OCI-LY7 (cell line): ENCODE results near the gene LRRC8E. TPM values are rescaled to one million over a fixed set of nuclear protein-coding genes. Genes with fewer than 3 reads are reported as not detected.
A peak's percentile ranks its signal among the peaks of the same experiment; 100 is the strongest.

Source experiments
- BruUV-seq: library from RNA; stranded (reverse); fragments of 400-500 nt; replicated peaks from 2 replicates; lab custom pipeline; 2021; lab: Mats Ljungman, UMichigan
- CTCF ChIA-PET: fragments of 300-600 bp; sonication (Branson Sonifier 250); formaldehyde crosslinking; loops from one replicate; lab custom pipeline; 2022; ENCODE audit warnings: antibody characterized with exemption; ENCODE audit not compliant: unreplicated experiment; lab: Charles Lee
- POLR2A ChIA-PET: fragments of 300-600 bp; sonication (Branson Sonifier 250); formaldehyde crosslinking; loops from one replicate; lab custom pipeline; 2022; ENCODE audit warnings: antibody characterized with exemption; lab: Charles Lee
- DNase-seq: peaks from one replicate; pipeline ENCODE4 v3.0.0-alpha.2; 2015; ENCODE audit warnings: low spot score
- H2AFZ ChIP-seq: fragments of 200-600 bp; sonication (generic), shearing (Covaris generic); 2 replicates; pipeline ENCODE4 v1.6.1; 2014; ENCODE audit warnings: mild to moderate bottlenecking, antibody characterized with exemption, low read length, moderate library complexity
- H3K27ac ChIP-seq: fragments of 200-600 bp; sonication (generic); 2 replicates; pipeline ENCODE4 v1.5.1; 2014; ENCODE audit warnings: mixed run types, low read depth, mild to moderate bottlenecking, moderate library complexity, low read length, inconsistent platforms; ENCODE audit not compliant: poor library complexity, severe bottlenecking
- H3K36me3 ChIP-seq: fragments of 200-600 bp; sonication (generic); 2 replicates; pipeline ENCODE4 v1.6.1; 2014; ENCODE audit warnings: mild to moderate bottlenecking, antibody characterized with exemption, low read length, moderate library complexity, mixed read lengths; ENCODE audit not compliant: insufficient read depth
- H3K4me1 ChIP-seq: fragments of 200-600 bp; sonication (generic); 2 replicates; pipeline ENCODE4 v1.5.1; 2014; ENCODE audit warnings: mild to moderate bottlenecking, low read length; ENCODE audit not compliant: insufficient read depth, poor library complexity, severe bottlenecking
- H3K4me2 ChIP-seq: fragments of 200-600 bp; sonication (generic); 2 replicates; pipeline ENCODE4 v1.6.1; 2014; ENCODE audit warnings: mild to moderate bottlenecking, low read length
- H3K4me3 ChIP-seq: fragments of 200-600 bp; sonication (generic); 2 replicates; pipeline ENCODE4 v1.5.1; 2014; ENCODE audit warnings: mild to moderate bottlenecking, low read depth, low read length; ENCODE audit not compliant: poor library complexity, severe bottlenecking
- H3K79me2 ChIP-seq: fragments of 200-600 bp; sonication (generic); 2 replicates; pipeline ENCODE4 v1.6.1; 2016; ENCODE audit warnings: low read depth, mild to moderate bottlenecking, low read length, moderate library complexity, mixed read lengths; ENCODE audit not compliant: insufficient read depth
- H3K9me2 ChIP-seq: fragments of 200-600 bp; sonication (generic); 2 replicates; pipeline ENCODE4 v1.6.1; 2016; ENCODE audit warnings: mild to moderate bottlenecking, low read length, mixed read lengths; ENCODE audit not compliant: insufficient read depth
- H3K9me3 ChIP-seq: fragments of 200-600 bp; sonication (generic); 2 replicates; pipeline ENCODE4 v1.6.1; 2014; ENCODE audit warnings: mild to moderate bottlenecking, mixed run types, low read length, mixed read lengths
- H4K20me1 ChIP-seq: fragments of 200-600 bp; sonication (generic); 2 replicates; pipeline ENCODE4 v1.6.1; 2014; ENCODE audit warnings: mild to moderate bottlenecking, antibody characterized with exemption, low read length, moderate library complexity, mixed read lengths; ENCODE audit not compliant: insufficient read depth
- CTCF ChIP-seq: fragments of 200-600 bp; sonication (generic); conservative IDR thresholded peaks from 2 replicates; pipeline ENCODE4 v1.5.1; 2014; ENCODE audit warnings: mild to moderate bottlenecking, antibody characterized with exemption, low read length, moderate library complexity, mixed read lengths
- EZH2phosphoT487 ChIP-seq: fragments of 200-600 bp; sonication (generic); IDR thresholded peaks from 2 replicates; pipeline ENCODE4 v1.6.1; 2018; ENCODE audit warnings: low read depth, borderline replicate concordance, mild to moderate bottlenecking, mixed run types, antibody characterized with exemption, low read length, moderate library complexity, mixed read lengths
- intact Hi-C: fragments of 100-400 bp; cut with micrococcal nuclease; formaldehyde crosslinking; loops from one replicate; pipeline ENCODE4 v1.10.0; 2022; ENCODE audit not compliant: unreplicated experiment
- total RNA-seq, 2 experiments: library from RNA; depleted of rRNA in 1 of 2; stranded (reverse); fragments of >200 nt in 1 of 2; shearing (Covaris generic) in 1 of 2; gene quantifications; 2 replicates each; pipeline ENCODE4 v1.2.3, GENCODE V29; 2014 to 2022

The LRRC8E gene
- total RNA-seq, 2 experiments from 2014 or later = not detected

- ChIA-PET CTCF (interaction anchor here (0.6 kb wide), 1 partner anchor 36 kb away, joined by 4 read pairs; no protein-coding TSS in a partner anchor), POLR2A (no interaction called here)
- Histone ChIP-seq H3K4me2 (peak overlapping the region; percentile 97), H3K4me1 (peaks cover 19% of the 10 kb centered on the region), H3K4me3 (peak overlapping the region; percentile 96), H2AFZ (no peak overlapping the region), H3K9me3 (no peaks in the 10 kb centered on the region), H3K9me2 (no peaks in the 10 kb centered on the region), H3K79me2 (peaks cover 22% of the 10 kb centered on the region), H3K36me3 (peaks cover 16% of the 10 kb centered on the region), H4K20me1 (0 out of 2 replicates have a peak, but pooled peaks cover 9% of the 10 kb centered on the region), H3K27ac (no peak overlapping the region)
- intact Hi-C loops = no loop called here
- TF ChIP-seq EZH2phosphoT487 = no peak
- no peak for TF ChIP-seq CTCF
- no TSS peak for BruUV-seq
- DNase-seq = no peak
Measured at GRCh38 chr19:7905268-7905667, 17.0 kb downstream of the LRRC8E start.

GRCh38 chr19:7905859-7906258, 17.5 kb downstream of the LRRC8E start:
- CTCF ChIA-PET = interaction anchor here (0.6 kb wide), 1 partner anchor 36 kb away, joined by 4 read pairs; no protein-coding TSS in a partner anchor
- no TSS peak for BruUV-seq
- intact Hi-C loops = no loop called here
- H3K4me2 ChIP-seq = 0 out of 2 replicates have a peak overlapping the region, but pooled peaks have one; percentile 97
- H3K9me3 ChIP-seq = no peaks in the 10 kb centered on the region
- DNase-seq = no peak
- H3K4me1 ChIP-seq = peaks cover 19% of the 10 kb centered on the region
- peaks cover 22% of the 10 kb centered on the region for H3K36me3 ChIP-seq
- no peak overlapping the region for H3K27ac ChIP-seq
- H2AFZ ChIP-seq = no peak overlapping the region
- POLR2A ChIA-PET = no interaction called here
- H3K4me3 ChIP-seq = no peak overlapping the region
- TF ChIP-seq CTCF = no peak
- H3K9me2 ChIP-seq = no peaks in the 10 kb centered on the region
- 0 out of 2 replicates have a peak, but pooled peaks cover 9% of the 10 kb centered on the region for H4K20me1 ChIP-seq
- H3K79me2 ChIP-seq = peaks cover 22% of the 10 kb centered on the region

- intact Hi-C loops = no loop called here
- Histone ChIP-seq H2AFZ (no peak overlapping the region), H3K36me3 (peaks cover 34% of the 10 kb centered on the region), H3K9me3 (no peaks in the 10 kb centered on the region), H3K4me2 (no peak overlapping the region), H3K4me1 (peaks cover 19% of the 10 kb centered on the region), H3K4me3 (no peak overlapping the region), H3K27ac (no peak overlapping the region), H3K9me2 (no peaks in the 10 kb centered on the region), H4K20me1 (0 out of 2 replicates have a peak, but pooled peaks cover 9% of the 10 kb centered on the region), H3K79me2 (peaks cover 22% of the 10 kb centered on the region)
- DNase-seq = no peak
- no peak for TF ChIP-seq EZH2phosphoT487
- TF ChIP-seq CTCF = no peak
- no TSS peak for BruUV-seq
- ChIA-PET CTCF (no interaction called here), POLR2A (interaction anchor here (0.7 kb wide), 1 partner anchor 20 kb away, joined by 3 read pairs; no protein-coding TSS in a partner anchor)
Measured at GRCh38 chr19:7907122-7907521, 18.8 kb downstream of the LRRC8E start.
